Kidney (tissue), 14 donors: Measurements from ENCODE around the gene CATSPERD. TPM values are rescaled to one million over a fixed set of nuclear protein-coding genes. Genes with fewer than 3 reads are reported as not detected.
"Not testable (repeated sequence)": the region's sequence is repeated elsewhere in the genome, so short reads cannot be mapped to it uniquely, and the experiment has no call there.

Experiments
- DNase-seq, 5 donors: peaks; one replicate each; pipeline ENCODE4 v3.0.0-alpha.2; 2013 to 2020
- FAIRE-seq: peaks from 2 replicates; lab custom pipeline; 2012; peaks lifted over from hg19 to GRCh38; lab: Jason Lieb, UNC
- H3K27ac ChIP-seq, 2 donors: one replicate each; pipeline ENCODE4 v1.7.0; 2013; ENCODE audit warnings: low read depth in 2 of 2, low read length in 2 of 2, inconsistent platforms in 1 of 2
- H3K27me3 ChIP-seq: one replicate; pipeline ENCODE4 v1.7.1; 2013; ENCODE audit warnings: low read length, inconsistent platforms; ENCODE audit not compliant: control insufficient read depth, insufficient read depth
- H3K36me3 ChIP-seq, 3 donors: one replicate each; pipeline versions ENCODE4 v1.7.0 to v1.7.1; 2013; ENCODE audit warnings: low read length in 3 of 3, control low read depth in 1 of 3, inconsistent platforms in 1 of 3; ENCODE audit not compliant: insufficient read depth in 3 of 3, control insufficient read depth in 2 of 3
- H3K4me1 ChIP-seq, 3 donors: one replicate each; pipeline versions ENCODE4 v1.7.0 to v1.7.1; 2013; ENCODE audit warnings: low read length in 3 of 3, inconsistent platforms in 1 of 3, low read depth in 1 of 3; ENCODE audit not compliant: control insufficient read depth in 2 of 3, insufficient read depth in 2 of 3
- H3K4me3 ChIP-seq, 3 donors: one replicate each; pipeline versions ENCODE4 v1.7.0 to v1.8.1; 2013; ENCODE audit warnings: low read length in 3 of 3, control low read depth in 1 of 3, inconsistent platforms in 1 of 3
- H3K9ac ChIP-seq, 3 donors: one replicate each; pipeline versions ENCODE4 v1.7.0 to v1.7.1; 2013; ENCODE audit warnings: low read length in 3 of 3, control low read depth in 1 of 3, inconsistent platforms in 1 of 3
- H3K9me3 ChIP-seq, 3 donors: one replicate each; pipeline versions ENCODE4 v1.7.0 to v1.7.1; 2013; ENCODE audit warnings: low read length in 3 of 3, control low read depth in 1 of 3, inconsistent platforms in 1 of 3; ENCODE audit not compliant: control insufficient read depth in 2 of 3, insufficient read depth in 1 of 3
- intact Hi-C: fragments of 100-400 bp; cut with DNase I; formaldehyde crosslinking; loops from one replicate; pipeline ENCODE4 v1.11.1; 2022
- polyA plus RNA-seq: library from polyadenylated mRNA; stranded (reverse); fragments of 350-450 nt; fragmentation: Illumina TruSeq; extraction: RNeasy Lipid Tissue Mini Kit (QIAGEN cat#74804); gene quantifications from one replicate; pipeline ENCODE4 v1.2.3, GENCODE V29; 2014; ENCODE audit warnings: low read depth, low replicate concordance; ENCODE audit not compliant: insufficient read depth
- total RNA-seq: library from RNA; stranded (reverse); fragmentation: NEBNext Ultra II Directional; extraction: Animal tissue kit (Norgen Biotek cat#: 25700); gene quantifications from one replicate; pipeline ENCODE4 v1.2.1, GENCODE V29; 2021
- TF ChIP-seq, protein P1 (sequence below): IDR thresholded peaks from 3 replicates; pipeline ENCODE4 v1.5.1; 2012; ENCODE audit warnings: mild to moderate bottlenecking, moderate library complexity, borderline replicate concordance; ENCODE audit not compliant: insufficient read depth; ENCODE audit errors: extremely low read depth
- donor health status: control.
- donor health status: control.
- donor health status: control.
- donor health status: control.
- donor health status: control.
- donor health status: DM: yes; HTN: yes; CAD: no.
- donor health status: Normal renal cell carcinoma (clear cell type).

CATSPERD gene
- total and polyA plus RNA-seq, 2 donors from 2014 or later, result not detected

DNA sequence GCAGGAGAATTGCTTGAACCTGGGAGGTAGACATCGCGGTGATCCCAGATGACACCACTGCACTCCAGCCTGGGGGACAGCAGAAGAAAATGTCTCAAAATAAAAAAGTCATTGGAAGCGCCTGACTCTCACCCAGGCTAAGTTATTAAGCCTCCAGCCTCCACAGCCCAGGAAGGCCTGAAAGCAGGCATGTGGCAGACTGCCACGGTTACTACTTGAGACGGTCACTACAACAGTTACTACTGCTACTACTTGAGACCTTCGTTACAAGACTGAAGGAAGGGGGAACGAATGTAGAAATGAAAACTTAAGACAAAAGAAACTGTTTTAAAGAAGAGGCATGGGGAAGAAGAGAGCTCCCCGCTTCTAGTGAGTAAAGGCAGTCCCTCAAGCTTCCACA lies 54.5 kb downstream of the CATSPERD start:
- Histone ChIP-seq H3K4me3 (no peak overlapping the region), H3K4me1 (no peaks in the 10 kb centered on the region), H3K36me3 (no peaks in the 10 kb centered on the region), H3K9ac (no peak overlapping the region), H3K9me3 (peaks cover 0 to 3% (median 0%) of the 10 kb centered on the region in 3 donors), H3K27me3 (no peaks in the 10 kb centered on the region), H3K27ac (no peak overlapping the region)
- no peak for DNase-seq
- TF ChIP-seq, protein P1, sequence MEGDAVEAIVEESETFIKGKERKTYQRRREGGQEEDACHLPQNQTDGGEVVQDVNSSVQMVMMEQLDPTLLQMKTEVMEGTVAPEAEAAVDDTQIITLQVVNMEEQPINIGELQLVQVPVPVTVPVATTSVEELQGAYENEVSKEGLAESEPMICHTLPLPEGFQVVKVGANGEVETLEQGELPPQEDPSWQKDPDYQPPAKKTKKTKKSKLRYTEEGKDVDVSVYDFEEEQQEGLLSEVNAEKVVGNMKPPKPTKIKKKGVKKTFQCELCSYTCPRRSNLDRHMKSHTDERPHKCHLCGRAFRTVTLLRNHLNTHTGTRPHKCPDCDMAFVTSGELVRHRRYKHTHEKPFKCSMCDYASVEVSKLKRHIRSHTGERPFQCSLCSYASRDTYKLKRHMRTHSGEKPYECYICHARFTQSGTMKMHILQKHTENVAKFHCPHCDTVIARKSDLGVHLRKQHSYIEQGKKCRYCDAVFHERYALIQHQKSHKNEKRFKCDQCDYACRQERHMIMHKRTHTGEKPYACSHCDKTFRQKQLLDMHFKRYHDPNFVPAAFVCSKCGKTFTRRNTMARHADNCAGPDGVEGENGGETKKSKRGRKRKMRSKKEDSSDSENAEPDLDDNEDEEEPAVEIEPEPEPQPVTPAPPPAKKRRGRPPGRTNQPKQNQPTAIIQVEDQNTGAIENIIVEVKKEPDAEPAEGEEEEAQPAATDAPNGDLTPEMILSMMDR, result no peak
- no peak for FAIRE-seq
- intact Hi-C loops, result no loop called here

- Histone ChIP-seq H3K4me1 (no peaks in the 10 kb centered on the region), H3K9ac (no peak overlapping the region), H3K9me3 (peaks cover 0 to 3% (median 0%) of the 10 kb centered on the region in 3 donors), H3K4me3 (no peak overlapping the region), H3K36me3 (no peaks in the 10 kb centered on the region), H3K27ac (no peak overlapping the region), H3K27me3 (no peaks in the 10 kb centered on the region)
- TF ChIP-seq, protein P1, result no peak
- intact Hi-C loops, result no loop called here
- DNase-seq, result no peak
- FAIRE-seq, result no peak
Measured at GRCh38 chr19:5775668-5776309, 55.4 kb downstream of the CATSPERD start.

DNA sequence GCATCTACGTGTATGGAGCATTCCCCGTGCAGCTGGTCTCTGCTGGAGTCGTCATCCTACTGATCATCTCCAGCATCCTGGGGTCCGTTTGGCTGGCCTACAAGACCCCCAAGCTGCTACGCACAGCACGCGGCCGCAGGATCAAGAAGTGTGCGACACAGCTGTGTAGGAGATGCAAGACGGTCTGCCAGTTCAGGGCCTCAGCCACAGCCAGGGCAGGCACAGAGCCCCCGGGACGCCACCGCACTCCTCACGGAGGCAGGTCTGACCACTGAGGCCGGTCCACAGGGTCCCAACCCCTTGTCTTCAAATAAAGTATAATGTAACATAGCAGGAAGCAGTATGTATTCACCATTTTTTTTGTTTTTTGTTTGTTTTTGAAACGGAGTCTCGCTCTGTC lies 58.0 kb downstream of the CATSPERD start:
- Histone ChIP-seq H3K9me3 (peaks cover 0 to 3% (median 0%) of the 10 kb centered on the region in 3 donors), H3K27me3 (no peaks in the 10 kb centered on the region), H3K4me3 (no peak overlapping the region), H3K36me3 (no peaks in the 10 kb centered on the region), H3K27ac (no peak overlapping the region), H3K9ac (no peak overlapping the region), H3K4me1 (no peaks in the 10 kb centered on the region)
- TF ChIP-seq, protein P1, result no peak
- intact Hi-C loops, result no loop called here
- FAIRE-seq (no peak), DNase-seq (no peak)

- H3K27me3 ChIP-seq, FAIRE-seq, H3K9ac ChIP-seq, H3K27ac ChIP-seq, H3K36me3 ChIP-seq, H3K9me3 ChIP-seq, intact Hi-C loops, H3K4me1 ChIP-seq, H3K4me3 ChIP-seq, DNase-seq: not testable (repeated sequence)
Measured at GRCh38 chr19:5780916-5781315, 60.5 kb downstream of the CATSPERD start.
